NCI-H2196 (cell line): ENCODE data around the gene ADIPOR2.
A peak's percentile ranks its signal among the peaks of the same experiment; 100 is the strongest.

ENCODE experiments used
- DNase-seq: peaks from one replicate; lab custom pipeline; 2025; ENCODE audit not compliant: unreplicated experiment; lab: John Stamatoyannopoulos, UW

The ADIPOR2 gene

DNA sequence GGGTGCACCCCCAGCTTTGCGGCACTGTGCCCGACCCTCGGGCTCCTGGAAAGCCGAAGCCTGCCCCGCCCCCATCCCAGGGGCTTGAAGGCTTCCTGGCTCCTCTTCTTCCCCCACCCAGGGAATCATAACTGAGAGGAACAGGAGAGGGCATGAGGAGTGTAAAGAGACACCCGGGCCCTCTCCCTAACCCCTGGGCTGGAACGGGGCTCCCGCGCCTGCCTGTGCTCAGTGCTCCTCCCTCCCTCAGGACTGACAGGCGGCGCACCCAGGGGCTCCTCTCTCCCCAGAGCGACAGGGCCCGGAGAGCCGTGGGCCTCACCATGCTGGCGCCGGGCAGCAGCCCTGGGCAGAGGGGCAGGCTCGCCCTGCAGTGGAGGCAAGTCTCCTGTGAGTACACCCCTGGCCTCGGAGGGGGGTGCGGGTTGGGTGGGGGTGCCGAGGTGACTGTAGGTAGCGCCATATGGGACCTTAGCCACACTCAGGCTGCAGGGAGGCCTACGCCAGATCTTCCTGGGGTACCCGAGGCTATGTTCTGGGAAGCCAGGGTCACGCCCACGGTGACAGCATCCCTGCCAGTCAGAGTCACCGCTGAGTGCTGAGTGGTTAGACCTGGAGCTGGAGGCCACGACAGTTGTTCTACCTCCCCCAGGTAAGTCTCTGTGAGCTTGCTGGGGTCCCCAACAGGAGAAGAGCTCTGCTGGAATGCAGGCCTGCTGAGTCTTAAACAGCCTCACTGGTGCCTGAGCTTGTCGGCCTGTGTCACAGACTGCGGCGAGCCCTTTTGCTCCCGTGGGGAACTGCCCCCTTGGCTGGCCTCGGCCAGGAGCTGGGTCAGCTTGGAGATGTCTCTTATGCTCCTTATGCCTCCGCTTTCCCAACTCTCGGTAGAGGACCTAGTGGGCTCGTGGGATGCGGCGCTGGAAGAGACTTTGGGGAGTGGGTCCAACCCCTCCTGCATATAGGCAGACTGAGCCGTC is 137.2 kb downstream of the ADIPOR2 start:
- no peak for DNase-seq

DNA sequence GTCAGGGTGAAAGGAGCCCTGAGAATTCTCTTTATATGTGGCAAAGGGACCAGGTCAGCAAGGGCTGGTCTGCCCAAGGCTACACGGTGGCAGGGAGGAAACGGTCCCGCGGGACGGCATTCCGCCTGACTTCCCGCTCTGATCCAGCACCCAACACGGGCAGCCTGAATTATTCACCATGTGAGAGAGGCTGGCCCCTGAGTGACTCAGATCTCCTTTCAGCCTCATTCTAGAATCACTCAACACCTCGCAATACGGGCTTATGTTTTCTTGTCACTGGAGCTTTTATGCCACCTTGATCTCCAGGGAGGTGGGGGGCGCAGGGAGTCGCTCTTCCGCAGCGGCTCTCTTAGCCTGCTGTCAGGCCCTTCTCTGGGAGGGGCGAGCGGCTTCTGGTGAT is 138.0 kb downstream of the ADIPOR2 start:
- no peak for DNase-seq

DNA sequence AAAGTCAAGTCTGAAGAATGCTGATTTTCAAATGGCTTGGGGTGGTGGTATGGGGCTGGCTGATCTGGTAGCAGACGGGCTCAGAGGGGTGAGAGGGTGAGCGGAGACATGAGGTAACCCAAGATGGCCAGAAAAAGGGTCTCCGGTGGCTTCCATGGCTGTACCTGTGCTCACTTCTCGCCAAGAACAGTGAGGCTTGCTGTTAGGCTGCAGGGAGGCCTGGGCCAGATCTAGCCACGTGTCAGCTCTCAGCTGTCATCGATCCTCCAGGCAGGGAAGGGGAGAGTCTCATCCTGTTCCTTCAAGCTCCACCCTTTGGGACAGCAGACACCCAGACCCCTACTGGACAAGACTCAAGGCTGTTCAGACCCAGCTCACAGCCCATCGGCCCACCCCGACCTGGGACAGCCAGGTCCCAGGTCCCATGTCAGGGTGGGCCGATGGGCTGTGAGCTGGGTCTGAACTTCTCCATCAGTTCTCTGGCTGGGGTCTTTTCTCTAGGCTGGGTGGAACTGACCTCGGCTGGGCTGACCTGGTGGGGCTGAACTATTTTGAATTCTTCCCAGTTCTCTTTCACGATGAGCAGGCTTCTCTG is 138.5 kb downstream of the ADIPOR2 start:
- no peak for DNase-seq

DNA sequence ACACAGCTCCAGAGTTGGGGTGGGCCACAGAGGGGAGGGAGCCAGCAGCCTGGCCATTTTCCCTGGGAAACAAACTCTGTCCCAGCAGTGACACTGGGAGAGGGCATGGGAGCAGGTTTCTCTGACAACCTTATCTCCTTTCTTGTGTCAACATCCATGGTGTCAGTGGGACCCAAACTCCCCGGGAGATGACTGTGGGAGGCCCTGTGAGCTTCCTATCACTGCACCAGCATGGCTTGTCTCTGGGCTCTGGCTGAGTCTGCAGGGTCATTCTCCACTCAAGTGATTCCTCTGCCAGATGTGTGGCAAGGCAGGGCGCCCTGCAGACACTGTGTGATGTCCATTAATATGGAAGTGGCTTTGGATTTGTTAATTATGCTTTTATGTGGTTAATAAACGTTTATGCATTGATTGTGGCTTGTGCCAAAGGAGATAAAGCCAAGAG is 139.6 kb downstream of the ADIPOR2 start:
- DNase-seq: peak; percentile 23

DNA sequence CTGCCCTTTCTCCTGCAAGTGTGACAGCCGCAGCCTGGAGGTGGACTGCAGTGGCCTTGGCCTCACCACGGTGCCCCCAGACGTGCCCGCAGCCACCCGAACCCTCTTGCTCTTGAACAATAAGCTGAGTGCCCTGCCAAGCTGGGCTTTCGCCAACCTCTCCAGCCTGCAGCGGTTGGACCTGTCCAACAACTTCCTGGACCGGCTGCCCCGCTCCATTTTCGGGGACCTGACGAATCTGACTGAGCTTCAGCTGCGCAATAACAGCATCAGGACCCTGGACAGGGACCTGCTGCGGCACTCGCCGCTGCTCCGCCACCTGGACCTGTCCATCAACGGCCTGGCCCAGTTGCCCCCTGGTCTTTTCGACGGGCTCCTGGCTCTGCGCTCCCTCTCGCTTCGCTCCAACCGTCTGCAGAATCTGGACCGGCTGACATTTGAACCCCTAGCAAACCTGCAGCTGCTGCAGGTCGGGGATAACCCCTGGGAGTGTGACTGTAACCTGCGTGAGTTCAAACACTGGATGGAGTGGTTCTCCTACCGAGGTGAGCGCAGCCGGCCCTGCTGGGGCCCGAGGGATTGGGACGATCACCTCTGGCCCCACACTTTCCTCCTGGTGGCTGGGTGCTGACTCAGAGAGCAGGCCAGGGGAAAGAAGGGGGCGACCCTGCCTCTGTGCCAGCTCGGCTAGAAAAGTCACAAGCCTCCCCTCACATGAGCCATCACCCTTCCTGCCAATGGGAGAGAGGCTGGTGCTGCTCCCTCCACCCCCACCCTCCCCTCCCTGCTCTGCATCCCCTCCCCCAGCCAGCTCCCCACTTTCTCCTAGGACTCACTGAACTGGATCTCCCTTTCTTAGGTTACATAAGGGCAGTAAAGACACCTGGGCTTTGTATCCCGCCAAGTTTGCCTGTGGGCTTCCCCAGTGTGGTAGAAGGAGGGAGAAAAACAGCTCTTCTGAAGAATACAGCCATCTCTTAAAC is 140.4 kb downstream of the ADIPOR2 start:
- peak; percentile 46 for DNase-seq

DNA sequence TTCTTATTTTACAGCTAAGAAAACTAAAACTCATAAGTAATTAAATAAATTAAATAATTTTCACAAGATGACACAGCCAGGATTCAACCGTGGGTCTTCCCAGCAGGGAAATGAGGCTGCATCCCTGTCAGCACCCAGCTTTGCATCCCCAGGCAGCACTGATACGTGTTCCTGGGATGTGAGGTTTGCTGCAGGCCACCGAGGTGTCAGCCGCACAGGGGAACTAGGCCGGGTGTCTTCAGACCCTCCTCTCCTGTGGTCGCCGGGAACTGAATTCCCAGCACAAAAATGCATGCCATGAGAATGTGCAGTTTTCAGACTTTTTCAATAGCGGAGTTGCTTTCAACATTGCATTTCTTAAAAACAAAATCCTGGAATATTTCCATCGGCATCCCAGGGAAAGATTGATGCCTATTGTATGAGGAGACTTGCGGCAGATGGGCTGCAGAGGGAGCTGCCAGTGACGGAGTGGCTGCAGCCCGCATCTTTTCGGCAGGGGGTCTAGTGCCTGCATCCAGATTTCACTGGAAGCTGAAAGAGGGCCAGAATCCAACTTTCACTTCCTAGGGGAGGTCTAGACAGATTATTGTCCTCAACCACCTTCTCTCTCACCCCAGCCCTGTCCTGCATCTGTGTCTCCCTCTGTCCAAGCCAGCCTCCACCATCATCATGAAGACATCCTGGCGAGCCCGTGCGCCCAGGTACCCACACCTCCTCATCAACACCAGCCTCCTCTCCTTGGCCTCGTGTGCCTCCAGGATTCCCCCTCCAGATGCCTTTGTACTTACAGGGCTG is 142.1 kb downstream of the ADIPOR2 start:
- DNase-seq: no peak

DNA sequence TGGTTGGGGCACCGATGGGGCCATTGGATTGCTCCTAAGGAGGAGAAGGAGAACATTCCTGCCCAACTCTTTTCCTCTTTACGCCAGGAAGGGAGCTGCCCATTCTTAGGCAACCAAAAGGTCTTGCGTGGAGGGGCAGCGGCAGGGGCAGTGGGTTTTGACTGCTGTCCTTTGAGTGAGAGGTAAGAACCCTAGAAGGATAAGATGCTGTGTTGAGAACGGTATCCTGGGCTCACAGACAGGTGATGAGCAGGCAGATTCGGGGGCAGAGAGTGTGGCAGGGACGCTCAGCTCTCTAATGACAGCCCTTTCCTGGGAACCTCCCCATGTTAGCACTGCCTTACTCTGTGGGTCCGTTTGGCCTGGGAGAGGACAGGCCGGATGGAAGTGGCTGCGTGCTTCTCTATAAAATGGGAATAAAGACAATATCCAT is 142.7 kb downstream of the ADIPOR2 start:
- DNase-seq: no peak

DNA sequence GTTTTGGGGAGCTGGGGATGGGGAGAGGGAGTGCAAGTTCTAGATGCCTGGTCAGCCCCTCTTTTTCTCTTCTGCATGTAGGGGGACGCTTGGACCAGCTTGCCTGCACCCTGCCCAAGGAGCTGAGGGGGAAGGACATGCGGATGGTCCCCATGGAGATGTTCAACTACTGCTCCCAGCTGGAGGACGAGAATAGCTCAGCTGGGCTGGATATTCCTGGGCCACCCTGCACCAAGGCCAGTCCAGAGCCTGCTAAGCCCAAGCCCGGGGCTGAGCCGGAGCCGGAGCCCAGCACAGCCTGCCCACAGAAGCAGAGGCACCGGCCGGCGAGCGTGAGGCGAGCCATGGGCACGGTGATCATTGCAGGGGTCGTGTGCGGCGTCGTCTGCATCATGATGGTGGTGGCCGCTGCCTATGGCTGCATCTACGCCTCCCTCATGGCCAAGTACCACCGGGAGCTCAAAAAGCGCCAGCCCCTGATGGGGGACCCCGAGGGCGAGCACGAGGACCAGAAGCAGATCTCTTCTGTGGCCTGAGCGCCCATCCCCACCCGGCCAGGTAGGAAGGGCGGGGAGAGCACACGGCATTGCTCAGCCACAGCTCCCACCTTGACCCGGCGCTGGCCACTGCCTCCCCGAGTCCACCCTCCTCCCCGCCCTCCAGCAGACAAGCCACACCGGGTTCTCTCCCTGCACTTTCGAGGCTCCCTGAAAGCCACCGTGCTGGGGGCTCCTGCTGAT is 143.5 kb downstream of the ADIPOR2 start:
- DNase-seq: no peak

DNA sequence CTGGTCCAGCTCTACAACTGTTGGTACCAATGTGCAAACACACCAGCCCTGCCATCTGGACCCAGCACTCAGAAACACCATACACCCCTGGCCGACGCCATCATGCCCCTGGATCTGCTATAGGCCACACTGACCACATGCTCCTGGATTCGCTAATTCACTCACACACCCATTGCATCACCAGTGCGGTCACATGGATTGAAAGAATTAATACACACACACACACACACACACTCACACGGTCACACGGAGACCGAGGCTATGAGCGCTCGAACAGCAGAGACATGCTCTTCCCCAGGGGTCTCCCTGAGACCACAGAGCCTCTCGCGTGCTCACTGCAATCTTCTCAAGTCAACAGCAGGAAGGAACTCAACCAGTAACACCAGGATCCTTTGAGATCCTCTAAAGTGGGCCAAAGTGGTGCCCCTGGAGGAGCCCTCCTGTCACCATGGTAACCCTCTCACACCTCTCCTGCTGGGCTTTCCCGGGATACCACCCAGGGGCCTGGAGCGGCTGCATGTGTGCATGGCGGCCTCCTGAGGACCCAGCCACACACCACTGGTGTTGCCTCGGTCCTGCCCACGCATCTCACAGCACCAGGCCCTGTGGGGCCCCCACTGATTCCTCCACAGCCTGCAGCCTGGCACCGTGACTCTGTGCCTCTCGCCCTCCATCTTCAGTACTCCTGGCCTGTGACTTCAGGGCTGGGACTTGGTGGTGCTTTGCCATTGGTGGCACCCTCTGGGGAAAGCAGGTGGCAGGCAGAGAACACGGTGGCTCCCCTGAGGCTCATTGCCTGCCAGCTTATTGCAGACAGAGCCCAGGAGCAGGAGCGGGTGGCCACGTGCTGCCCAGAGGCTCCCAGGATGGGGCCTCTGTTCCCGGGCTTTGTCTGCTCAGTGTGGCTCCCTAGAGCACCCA is 144.6 kb downstream of the ADIPOR2 start:
- no peak for DNase-seq

DNA sequence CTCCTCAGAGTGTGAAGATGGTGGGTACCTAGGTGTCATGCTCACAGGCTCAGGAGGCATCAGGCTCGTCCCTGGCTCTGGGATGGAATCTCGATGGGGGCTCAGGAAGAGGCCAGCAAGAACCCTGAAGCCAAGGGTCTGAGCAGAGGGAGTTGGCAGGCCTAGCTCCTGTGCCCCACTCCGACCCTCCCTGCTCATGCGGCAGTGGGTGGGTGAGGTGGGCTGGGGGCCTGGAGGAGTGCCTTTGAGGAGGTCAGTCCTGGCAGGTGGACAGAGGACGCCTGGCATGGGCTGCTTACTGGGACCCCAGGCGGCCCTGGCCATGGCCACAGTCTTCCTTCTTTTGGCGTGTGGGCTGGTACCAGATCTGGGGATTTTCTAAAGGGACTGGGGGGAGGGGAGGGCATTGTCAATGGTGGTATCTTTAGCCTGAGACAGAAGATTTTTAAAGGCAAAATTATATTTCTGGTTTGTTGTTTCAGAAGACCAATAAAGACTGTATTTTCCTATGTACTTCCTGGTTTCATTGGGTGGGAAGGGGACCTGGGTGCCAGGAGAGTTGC is 145.5 kb downstream of the ADIPOR2 start:
- DNase-seq: no peak

DNA sequence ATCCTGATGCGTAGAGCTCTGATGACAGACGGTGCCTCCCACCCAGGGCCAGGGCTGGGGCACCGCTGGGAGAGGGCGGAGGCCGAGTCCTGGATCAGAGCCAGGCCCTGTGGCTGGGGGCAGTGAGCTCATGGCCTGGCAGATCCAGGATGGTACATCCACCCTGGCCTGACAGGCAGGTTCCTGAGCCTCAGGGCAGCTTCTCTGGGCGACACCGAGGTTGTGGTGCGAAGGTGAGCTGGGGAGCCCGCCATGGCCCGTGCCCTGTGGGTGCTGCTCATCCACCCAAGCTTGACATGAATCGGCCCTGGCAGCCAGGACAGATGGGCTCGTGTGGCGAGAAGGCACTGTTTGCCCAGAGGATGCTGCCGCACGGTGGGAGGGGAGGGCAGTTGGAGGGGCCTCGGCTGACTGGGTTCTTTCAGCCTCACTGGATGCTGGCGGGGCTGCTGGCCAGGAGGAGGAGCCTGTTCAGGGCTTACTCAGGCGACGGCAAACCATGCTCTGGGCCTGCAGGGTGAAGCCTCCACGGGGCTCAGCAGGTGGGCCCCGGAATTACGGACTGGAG is 146.1 kb downstream of the ADIPOR2 start:
- peak; percentile 39 for DNase-seq

DNA sequence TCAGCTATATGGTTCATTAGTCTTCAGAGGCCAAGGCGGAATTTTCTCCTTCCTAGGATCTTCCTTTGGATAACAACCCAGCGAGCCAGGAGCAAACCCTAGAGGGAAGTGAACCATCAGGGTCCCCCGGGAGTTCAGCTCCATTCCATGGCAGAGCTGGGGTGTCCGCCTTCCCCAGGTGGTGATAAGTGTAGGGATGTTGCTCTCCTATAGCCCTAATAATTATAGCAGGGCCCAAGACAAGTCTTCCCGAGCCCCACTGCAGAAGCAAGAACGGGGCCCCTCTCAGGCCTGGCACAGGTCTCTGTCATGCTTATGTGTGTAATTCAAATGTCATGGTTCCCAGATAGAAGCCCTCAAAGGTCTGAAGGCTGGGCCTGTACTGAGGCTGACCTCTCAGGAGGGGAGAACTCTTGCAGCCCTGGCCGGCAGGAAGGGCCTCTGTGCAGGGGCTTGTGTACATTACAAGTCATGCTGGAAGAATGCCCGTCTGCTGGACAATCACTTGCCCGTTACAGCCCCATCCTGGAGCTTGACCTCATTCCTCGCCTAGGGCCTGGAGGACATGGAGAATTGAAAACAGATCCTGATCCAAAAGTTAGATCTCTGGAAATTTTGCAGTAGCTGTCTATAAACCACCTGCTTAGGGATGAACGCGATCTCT is 146.8 kb downstream of the ADIPOR2 start:
- DNase-seq: no peak
